H9 (cell line): ENCODE data around the gene IL36B. TPM values are rescaled to one million over a fixed set of nuclear protein-coding genes. Genes with fewer than 3 reads are reported as not detected.

Experiments
- DNase-seq: peaks from one replicate; pipeline ENCODE4 v3.0.0-alpha.2; 2017
- H2AFZ ChIP-seq: one replicate; pipeline ENCODE4 v1.6.1; 2013; ENCODE audit warnings: mild to moderate bottlenecking, low read length, control low read depth, moderate library complexity
- H2AK5ac ChIP-seq: 2 replicates; pipeline ENCODE4 v1.6.1; 2013; ENCODE audit warnings: low read length, control low read depth, mixed read lengths; ENCODE audit not compliant: insufficient read length
- H2BK120ac ChIP-seq: one replicate; pipeline ENCODE4 v1.6.1; 2013; ENCODE audit warnings: low read depth, mild to moderate bottlenecking, low read length, control low read depth, inconsistent platforms; ENCODE audit not compliant: poor library complexity, severe bottlenecking
- H2BK12ac ChIP-seq: 2 replicates; pipeline ENCODE4 v1.6.1; 2013; ENCODE audit warnings: low read length, control low read depth, mixed read lengths, low read depth; ENCODE audit not compliant: insufficient read length
- H2BK15ac ChIP-seq: 2 replicates; pipeline ENCODE4 v1.6.1; 2013; ENCODE audit warnings: low read depth, low read length, control low read depth
- H2BK20ac ChIP-seq: one replicate; pipeline ENCODE4 v1.6.1; 2013; ENCODE audit warnings: low read depth, mild to moderate bottlenecking, low read length, control low read depth, inconsistent platforms; ENCODE audit not compliant: poor library complexity, severe bottlenecking
- H2BK5ac ChIP-seq: 2 replicates; pipeline ENCODE4 v1.6.1; 2013; ENCODE audit warnings: low read length, control low read depth, mixed read lengths; ENCODE audit not compliant: insufficient read length
- H3K14ac ChIP-seq: 2 replicates; pipeline ENCODE4 v1.6.1; 2013; ENCODE audit warnings: low read length, control low read depth; ENCODE audit not compliant: insufficient read depth
- H3K18ac ChIP-seq: 2 replicates; pipeline ENCODE4 v1.6.1; 2013; ENCODE audit warnings: low read depth, mild to moderate bottlenecking, mixed read lengths, low read length, control low read depth; ENCODE audit not compliant: insufficient read length
- H3K23ac ChIP-seq: 2 replicates; pipeline ENCODE4 v1.6.1; 2013; ENCODE audit warnings: low read length, control low read depth, mixed read lengths, low read depth; ENCODE audit not compliant: insufficient read length
- H3K23me2 ChIP-seq: 2 replicates; pipeline ENCODE4 v1.6.1; 2013; ENCODE audit warnings: low read depth, mild to moderate bottlenecking, mixed read lengths, low read length, control low read depth; ENCODE audit not compliant: insufficient read length, poor library complexity, severe bottlenecking
- H3K27ac ChIP-seq: 2 replicates; pipeline ENCODE4 v1.5.1; 2013; ENCODE audit warnings: low read length, control low read depth, mixed read lengths, low read depth; ENCODE audit not compliant: insufficient read length
- H3K27me3 ChIP-seq: 2 replicates; pipeline ENCODE4 v1.6.1; 2013; ENCODE audit warnings: low read length, control low read depth, inconsistent platforms; ENCODE audit not compliant: insufficient read depth
- H3K4ac ChIP-seq: 2 replicates; pipeline ENCODE4 v1.6.1; 2013; ENCODE audit warnings: low read depth, mild to moderate bottlenecking, control low read depth, inconsistent platforms, low read length, moderate library complexity
- H3K4me1 ChIP-seq: 2 replicates; pipeline ENCODE4 v1.6.1; 2013; ENCODE audit warnings: low read length, control low read depth, inconsistent platforms; ENCODE audit not compliant: insufficient read depth
- H3K4me2 ChIP-seq: 2 replicates; pipeline ENCODE4 v1.6.1; 2013; ENCODE audit warnings: low read length, control low read depth, mixed read lengths; ENCODE audit not compliant: insufficient read length, insufficient read depth
- H3K56ac ChIP-seq: 2 replicates; pipeline ENCODE4 v1.6.1; 2013; ENCODE audit warnings: low read depth, mild to moderate bottlenecking, mixed read lengths, low read length, control low read depth; ENCODE audit not compliant: insufficient read length
- H3K79me1 ChIP-seq: 2 replicates; pipeline ENCODE4 v1.6.1; 2013; ENCODE audit warnings: low read depth, mild to moderate bottlenecking, moderate library complexity, low read length, control low read depth, inconsistent platforms; ENCODE audit not compliant: insufficient read depth, poor library complexity, severe bottlenecking
- H3K79me2 ChIP-seq: 2 replicates; pipeline ENCODE4 v1.6.1; 2013; ENCODE audit warnings: low read length, control low read depth, inconsistent platforms; ENCODE audit not compliant: insufficient read depth
- H3K9ac ChIP-seq: 2 replicates; pipeline ENCODE4 v1.6.1; 2013; ENCODE audit warnings: low read length, control low read depth, mixed read lengths; ENCODE audit not compliant: insufficient read length; ENCODE audit errors: extremely low read depth
- H3K9me3 ChIP-seq: one replicate; pipeline ENCODE4 v1.6.1; 2013; ENCODE audit warnings: low read depth, low read length, inconsistent platforms; ENCODE audit not compliant: control insufficient read depth
- H3T11ph ChIP-seq: one replicate; pipeline ENCODE4 v1.6.1; 2013; ENCODE audit warnings: mild to moderate bottlenecking, low read length, control low read depth, inconsistent platforms
- H4K20me1 ChIP-seq: one replicate; pipeline ENCODE4 v1.6.1; 2013; ENCODE audit not compliant: control insufficient read depth, insufficient read length, insufficient read depth
- H4K5ac ChIP-seq: 2 replicates; pipeline ENCODE4 v1.6.1; 2013; ENCODE audit warnings: low read depth, mild to moderate bottlenecking, mixed read lengths, low read length, control low read depth; ENCODE audit not compliant: insufficient read length
- H4K8ac ChIP-seq: replicated peaks from 2 replicates; pipeline ENCODE4 v1.6.1; 2013; ENCODE audit warnings: low read length, control low read depth, mixed read lengths, low read depth; ENCODE audit not compliant: insufficient read length
- H4K91ac ChIP-seq: 2 replicates; pipeline ENCODE4 v1.6.1; 2013; ENCODE audit warnings: low read depth, mild to moderate bottlenecking, moderate library complexity, mixed read lengths, low read length, control low read depth; ENCODE audit not compliant: insufficient read length
- H3K27ac Mint-ChIP-seq, 3 experiments: 2 replicates in 2 of 3; 3 replicates in 1 of 3; pipeline ENCODE4 v1.8.0; 2020 to 2021; ENCODE audit warnings: mixed read lengths in 3 of 3, mild to moderate bottlenecking in 1 of 3, moderate library complexity in 1 of 3
- H3K27me3 Mint-ChIP-seq: 2 replicates; pipeline ENCODE4 v1.8.0; 2021; ENCODE audit warnings: low read depth, mild to moderate bottlenecking, moderate library complexity, mixed read lengths
- H3K36me3 Mint-ChIP-seq, 3 experiments: 2 replicates in 2 of 3; 3 replicates in 1 of 3; pipeline ENCODE4 v1.8.0; 2020 to 2021; ENCODE audit warnings: low read depth in 3 of 3, mixed read lengths in 3 of 3; ENCODE audit not compliant: insufficient read depth in 1 of 3
- H3K4me1 Mint-ChIP-seq, 2 experiments: 2 replicates each; pipeline ENCODE4 v1.8.0; 2020; ENCODE audit warnings: mixed read lengths in 2 of 2
- H3K4me3 Mint-ChIP-seq, 2 experiments: 2 replicates in 1 of 2; 3 replicates in 1 of 2; pipeline ENCODE4 v1.8.0; 2020 to 2021; ENCODE audit warnings: mild to moderate bottlenecking in 2 of 2, mixed read lengths in 2 of 2, moderate library complexity in 1 of 2
- H3K9me3 Mint-ChIP-seq, 2 experiments: 2 replicates in 1 of 2; 3 replicates in 1 of 2; pipeline ENCODE4 v1.8.0; 2020; ENCODE audit warnings: mild to moderate bottlenecking in 2 of 2, mixed read lengths in 2 of 2, moderate library complexity in 1 of 2
- WGBS: extraction: QIAGEN DNeasy Blood & Tissue Kit; methylation state at CpG from one replicate; pipeline ENCODE4 v1.1.7; 2013; ENCODE audit warnings: missing lambda C conversion rate, low lambda C conversion rate, mixed read lengths; ENCODE audit not compliant: insufficient read length; ENCODE audit errors: extremely low coverage; 5-methylcytosine and 5-hydroxymethylcytosine counted together
- total RNA-seq: library from RNA; stranded (reverse); gene quantifications from 2 replicates; pipeline ENCODE4 v1.2.1, GENCODE V29; 2021
- TF ChIP-seq, protein P1 (sequence below): fragments of 200-600 bp; sonication (generic); conservative IDR thresholded peaks from 3 replicates; pipeline ENCODE4 v1.8.0; 2021; ENCODE audit warnings: antibody characterized with exemption, mild to moderate bottlenecking

The IL36B gene
- total RNA-seq, 1 experiment from 2014 or later, result not detected

DNA sequence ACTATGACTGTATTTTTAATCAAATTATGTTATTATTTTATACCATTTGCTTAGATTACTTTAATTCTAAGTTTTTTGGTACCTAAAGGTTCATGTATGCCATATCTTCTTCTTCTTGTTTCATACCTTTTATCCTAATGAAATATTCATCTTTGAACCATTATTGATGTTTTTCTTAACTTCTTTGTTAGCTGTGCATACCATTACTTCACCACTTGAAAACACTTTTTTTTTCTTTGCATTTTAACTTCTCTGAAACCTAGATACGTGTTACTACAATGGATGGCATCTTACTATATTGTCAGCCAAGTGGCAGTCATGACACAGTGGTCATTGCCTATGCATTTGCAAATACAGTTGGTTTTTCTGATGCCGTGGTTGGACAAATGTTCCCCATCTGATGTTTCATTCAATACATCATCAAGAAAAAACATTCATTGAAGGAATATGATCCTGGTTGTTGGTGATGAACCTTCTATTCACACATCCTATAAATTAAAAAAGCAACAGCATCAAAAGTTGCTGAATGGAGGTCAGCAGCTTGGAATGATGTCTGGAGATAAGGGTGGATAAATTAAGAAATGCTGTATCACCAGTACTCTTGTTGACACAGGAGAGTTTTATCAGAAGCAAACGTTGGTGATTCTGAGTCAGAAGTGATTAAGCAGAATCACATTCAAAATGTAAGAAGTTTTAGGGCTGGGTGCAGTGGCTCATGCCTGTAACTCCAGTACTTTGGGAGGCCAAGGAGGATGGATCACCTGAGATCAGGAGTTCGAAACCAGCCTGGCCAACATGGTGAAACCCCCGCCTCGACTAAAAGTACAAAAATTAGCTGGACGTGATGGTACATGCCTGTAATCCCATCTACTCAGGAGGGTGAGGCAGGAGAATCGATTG, 40.0 kb downstream of the IL36B start:
- Histone ChIP-seq H3K4me1 (no peaks in the 10 kb centered on the region), H3K4ac (no peak overlapping the region), H2AK5ac (no peak overlapping the region), H3K23me2 (no peaks in the 10 kb centered on the region), H3K23ac (no peak overlapping the region), H3K79me2 (no peaks in the 10 kb centered on the region), H3K9ac (no peak overlapping the region), H3K79me1 (no peaks in the 10 kb centered on the region), H3K14ac (no peak overlapping the region), H2BK15ac (no peak overlapping the region), H4K8ac (no peak overlapping the region), H4K20me1 (no peaks in the 10 kb centered on the region), H3K18ac (no peak overlapping the region), H2BK12ac (no peak overlapping the region), H2BK20ac (no peak overlapping the region), H3K9me3 (no peaks in the 10 kb centered on the region), H2AFZ (no peak overlapping the region), H2BK120ac (no peak overlapping the region), H3K27me3 (no peaks in the 10 kb centered on the region), H4K91ac (no peak overlapping the region), H3T11ph (no peak overlapping the region), H4K5ac (no peak overlapping the region), H3K27ac (no peak overlapping the region), H2BK5ac (no peak overlapping the region), H3K4me2 (no peak overlapping the region), H3K56ac (no peak overlapping the region)
- Mint-ChIP-seq H3K36me3 (no peaks in the 10 kb centered on the region), H3K27me3 (peaks cover 35% of the 10 kb centered on the region), H3K9me3 (peaks cover 15 to 62% of the 10 kb centered on the region in 2 experiments), H3K4me1 (no peaks in the 10 kb centered on the region), H3K27ac (no peak overlapping the region), H3K4me3 (no peak overlapping the region)
- TF ChIP-seq, protein P1, sequence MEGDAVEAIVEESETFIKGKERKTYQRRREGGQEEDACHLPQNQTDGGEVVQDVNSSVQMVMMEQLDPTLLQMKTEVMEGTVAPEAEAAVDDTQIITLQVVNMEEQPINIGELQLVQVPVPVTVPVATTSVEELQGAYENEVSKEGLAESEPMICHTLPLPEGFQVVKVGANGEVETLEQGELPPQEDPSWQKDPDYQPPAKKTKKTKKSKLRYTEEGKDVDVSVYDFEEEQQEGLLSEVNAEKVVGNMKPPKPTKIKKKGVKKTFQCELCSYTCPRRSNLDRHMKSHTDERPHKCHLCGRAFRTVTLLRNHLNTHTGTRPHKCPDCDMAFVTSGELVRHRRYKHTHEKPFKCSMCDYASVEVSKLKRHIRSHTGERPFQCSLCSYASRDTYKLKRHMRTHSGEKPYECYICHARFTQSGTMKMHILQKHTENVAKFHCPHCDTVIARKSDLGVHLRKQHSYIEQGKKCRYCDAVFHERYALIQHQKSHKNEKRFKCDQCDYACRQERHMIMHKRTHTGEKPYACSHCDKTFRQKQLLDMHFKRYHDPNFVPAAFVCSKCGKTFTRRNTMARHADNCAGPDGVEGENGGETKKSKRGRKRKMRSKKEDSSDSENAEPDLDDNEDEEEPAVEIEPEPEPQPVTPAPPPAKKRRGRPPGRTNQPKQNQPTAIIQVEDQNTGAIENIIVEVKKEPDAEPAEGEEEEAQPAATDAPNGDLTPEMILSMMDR, result no peak
- no peak for DNase-seq
- no CpG with 5 or more reads among the region's 8 CpGs for WGBS
